Measurements from ENCODE around the gene SETD2.
"Not testable (repeated sequence)": the region's sequence is repeated elsewhere in the genome, so short reads cannot be mapped to it uniquely, and the experiment has no call there.

Gene SETD2

GRCh38 chr3:47098910-47099309, 65.0 kb downstream of the SETD2 start:
- DNase-seq, result no peak

GRCh38 chr3:47097864-47098263, 66.0 kb downstream of the SETD2 start:
- no peak for DNase-seq

- no peak for DNase-seq
Measured at GRCh38 chr3:47096959-47097358, 67.0 kb downstream of the SETD2 start.

GRCh38 chr3:47092090-47092489, 71.8 kb downstream of the SETD2 start:
- DNase-seq, result no peak

- DNase-seq, result no peak
Measured at GRCh38 chr3:47089630-47090029, 74.3 kb downstream of the SETD2 start.

- DNase-seq, result no peak
Measured at GRCh38 chr3:47086071-47086470, 77.8 kb downstream of the SETD2 start.

GRCh38 chr3:47083786-47084185, 80.1 kb downstream of the SETD2 start:
- DNase-seq, result peak in 1 of 2 donors; percentile 2

- DNase-seq, result no peak
Measured at GRCh38 chr3:47082519-47082918, 81.4 kb downstream of the SETD2 start.

GRCh38 chr3:47079432-47079831, 84.5 kb downstream of the SETD2 start:
- DNase-seq, result no peak

- no peak for DNase-seq
Measured at GRCh38 chr3:47073685-47074084, 90.2 kb downstream of the SETD2 start.

GRCh38 chr3:47070770-47071169, 93.1 kb downstream of the SETD2 start:
- DNase-seq, result no peak

- not testable (repeated sequence) for DNase-seq
Measured at GRCh38 chr3:47066259-47066658, 97.7 kb downstream of the SETD2 start.

GRCh38 chr3:47065681-47066080, 98.2 kb downstream of the SETD2 start:
- DNase-seq, result no peak

GRCh38 chr3:47065058-47065457, 98.9 kb downstream of the SETD2 start:
- no peak for DNase-seq

- peak; percentile 11 to 69 for DNase-seq
Measured at GRCh38 chr3:47057212-47057671, 106.7 kb downstream of the SETD2 start.

- DNase-seq, result no peak
Measured at GRCh38 chr3:47056705-47057104, 107.2 kb downstream of the SETD2 start.

GRCh38 chr3:47054412-47054811, 109.5 kb downstream of the SETD2 start:
- DNase-seq, result no peak

- DNase-seq, result no peak
Measured at GRCh38 chr3:47047673-47048072, 116.2 kb downstream of the SETD2 start.

- no peak for DNase-seq
Measured at GRCh38 chr3:47047069-47047468, 116.8 kb downstream of the SETD2 start.

GRCh38 chr3:47042231-47042791, 121.6 kb downstream of the SETD2 start:
- no peak for DNase-seq

GRCh38 chr3:47041114-47041513, 122.8 kb downstream of the SETD2 start:
- no peak for DNase-seq

GRCh38 chr3:47037302-47037701, 126.6 kb downstream of the SETD2 start:
- not testable (repeated sequence) for DNase-seq

- DNase-seq, result no peak
Measured at GRCh38 chr3:47036145-47036544, 127.8 kb downstream of the SETD2 start.

GRCh38 chr3:47035645-47036044, 128.3 kb downstream of the SETD2 start:
- no peak for DNase-seq

- DNase-seq, result no peak
Measured at GRCh38 chr3:47034868-47035489, 128.9 kb downstream of the SETD2 start.
